Fibroblast of the aortic adventitia (primary cell): ENCODE measurements around the gene ZNF76. TPM values are rescaled to one million over a fixed set of nuclear protein-coding genes. Genes with fewer than 3 reads are reported as not detected.
"Not testable (repeated sequence)": the region's sequence is repeated elsewhere in the genome, so short reads cannot be mapped to it uniquely, and the experiment has no call there.

ENCODE experiments used
- DNase-seq: peaks from one replicate; pipeline ENCODE4 v3.0.0-alpha.2; 2010; ENCODE audit warnings: low read depth
- H3K4me3 ChIP-seq: 2 replicates; pipeline ENCODE4 v1.5.1; 2011; ENCODE audit warnings: low read depth, mild to moderate bottlenecking, control low read depth, low read length, moderate library complexity
- CTCF ChIP-seq: IDR thresholded peaks from 2 replicates; pipeline ENCODE4 v1.5.1; 2011; ENCODE audit warnings: mild to moderate bottlenecking, low read length, control low read depth, inconsistent platforms; ENCODE audit not compliant: insufficient read depth
- total RNA-seq: library from RNA; depleted of rRNA; stranded (reverse); fragments of >200 nt; gene quantifications from 2 replicates; pipeline ENCODE4 v1.2.3, GENCODE V29; 2012; ENCODE audit warnings: low replicate concordance

Gene ZNF76
- total RNA-seq, 1 donor, result 18.4 TPM

GRCh38 chr6:35330541-35331119, 71.1 kb downstream of the ZNF76 start:
- H3K4me3 ChIP-seq, result no peak overlapping the region
- no peak for TF ChIP-seq CTCF
- DNase-seq, result no peak

DNA sequence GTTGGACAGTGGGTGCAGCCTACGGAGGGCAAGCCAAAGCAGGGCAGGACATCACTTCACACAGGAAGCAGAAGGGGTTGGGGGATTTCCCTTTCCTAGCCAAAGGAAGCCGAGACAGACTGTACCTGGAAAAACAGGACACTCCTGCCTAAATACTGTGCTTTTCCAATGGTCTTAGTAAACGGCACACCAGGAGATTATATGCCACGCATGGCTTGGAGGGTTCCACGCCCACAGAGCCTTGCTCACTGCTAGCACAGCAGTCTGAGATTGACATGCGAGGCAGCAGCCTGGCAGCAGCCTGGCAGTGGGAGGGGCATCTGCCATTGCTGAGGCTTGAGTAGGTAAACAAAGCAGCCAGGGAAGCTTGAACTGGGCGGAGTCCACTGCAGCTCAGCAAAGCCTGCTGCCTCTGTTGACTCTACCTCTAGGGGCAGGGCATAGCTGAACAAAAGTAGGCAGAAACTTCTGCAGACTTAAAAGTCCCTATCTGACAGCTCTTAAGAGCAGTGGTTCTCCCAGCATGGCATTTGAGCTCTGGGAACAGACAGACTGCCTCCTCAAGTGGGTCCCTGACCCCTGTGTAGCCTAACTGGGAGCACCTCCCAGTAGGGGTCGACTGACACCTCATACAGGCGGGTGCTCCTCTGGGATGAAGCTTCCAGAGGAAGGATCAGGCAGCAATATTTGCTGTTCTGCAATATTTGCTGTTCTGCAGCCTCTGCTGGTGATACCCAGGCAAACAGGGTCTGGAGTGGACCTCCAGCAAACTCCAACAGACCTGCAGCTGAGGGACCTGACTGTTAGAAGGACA, 72.7 kb downstream of the ZNF76 start:
- not testable (repeated sequence) for DNase-seq, H3K4me3 ChIP-seq

DNA sequence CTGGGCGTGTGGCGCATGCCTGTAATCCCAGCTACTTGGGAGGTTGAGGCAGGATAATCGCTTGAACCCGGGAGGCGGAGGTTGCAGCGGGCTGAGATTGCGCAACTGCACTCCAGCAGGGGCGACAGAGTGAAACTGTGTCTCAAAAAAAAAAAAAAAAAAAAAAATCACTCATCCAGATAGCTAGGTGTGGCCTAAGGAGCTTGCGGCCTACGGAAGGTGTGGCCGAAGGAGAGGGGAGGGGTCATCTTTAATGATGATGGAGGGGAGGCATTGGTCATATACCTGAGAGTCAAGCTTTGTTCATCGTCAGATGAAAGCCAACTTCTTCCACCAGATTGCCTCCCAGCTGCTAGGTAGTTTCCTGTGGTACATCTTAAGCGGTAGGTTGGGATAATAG, 82.0 kb downstream of the ZNF76 start:
- DNase-seq, result no peak
- H3K4me3 ChIP-seq, result no peak overlapping the region
- TF ChIP-seq CTCF, result no peak

DNA sequence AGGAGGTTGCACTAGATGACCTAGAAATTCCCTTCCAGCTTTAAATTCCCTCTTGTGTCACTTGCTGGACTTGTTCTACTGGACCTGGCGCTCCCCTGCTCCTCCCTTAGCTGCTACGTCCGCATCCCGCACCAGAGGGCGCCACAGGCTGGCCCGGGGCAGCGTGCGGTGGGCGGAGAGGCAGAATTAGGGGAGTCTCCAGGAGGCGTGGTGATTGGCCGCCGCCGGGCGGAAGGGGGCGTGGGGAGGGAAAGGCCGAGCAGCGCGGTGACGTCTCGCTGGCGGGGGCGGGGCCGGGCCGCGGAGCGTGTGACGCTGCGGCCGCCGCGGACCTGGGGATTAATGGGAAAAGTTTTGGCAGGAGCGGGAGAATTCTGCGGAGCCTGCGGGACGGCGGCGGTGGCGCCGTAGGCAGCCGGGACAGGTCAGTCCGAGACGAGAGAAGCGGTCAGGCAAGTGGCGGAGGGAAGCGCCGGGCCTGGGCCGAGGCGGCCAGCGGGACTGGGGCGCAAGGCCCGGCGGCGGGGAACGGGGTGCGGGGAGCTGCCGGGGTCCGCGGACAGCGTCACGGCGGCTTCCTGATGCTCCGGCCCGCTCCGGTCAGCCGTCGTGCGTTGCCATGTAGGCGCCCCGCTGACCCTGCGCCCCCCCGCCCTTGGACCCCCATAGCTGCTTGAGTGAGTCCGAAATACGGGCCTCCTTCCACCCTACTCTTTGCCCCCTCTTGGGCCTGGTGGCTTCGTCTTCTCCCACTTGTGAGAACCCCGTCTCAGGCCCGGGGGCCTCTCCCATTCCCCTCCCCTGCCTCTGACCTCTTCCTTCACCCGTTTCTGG, 82.9 kb downstream of the ZNF76 start, which contains the start of gene PPARD:
Gene PPARD (plus strand): TSS at position 301 of the 834 bp plus-strand sequence. CDS start 68,530 bp downstream, outside the sequence.
- DNase-seq, result peak; percentile 93
- TF ChIP-seq CTCF, result peak; percentile 96
- peak within 1 kb of the TSS; percentile 91 for H3K4me3 ChIP-seq

GRCh38 chr6:35343092-35343834, 83.7 kb downstream of the ZNF76 start:
- peak overlapping the region; percentile 91 for H3K4me3 ChIP-seq
- peak; percentile 81 for DNase-seq
- no peak for TF ChIP-seq CTCF

DNA sequence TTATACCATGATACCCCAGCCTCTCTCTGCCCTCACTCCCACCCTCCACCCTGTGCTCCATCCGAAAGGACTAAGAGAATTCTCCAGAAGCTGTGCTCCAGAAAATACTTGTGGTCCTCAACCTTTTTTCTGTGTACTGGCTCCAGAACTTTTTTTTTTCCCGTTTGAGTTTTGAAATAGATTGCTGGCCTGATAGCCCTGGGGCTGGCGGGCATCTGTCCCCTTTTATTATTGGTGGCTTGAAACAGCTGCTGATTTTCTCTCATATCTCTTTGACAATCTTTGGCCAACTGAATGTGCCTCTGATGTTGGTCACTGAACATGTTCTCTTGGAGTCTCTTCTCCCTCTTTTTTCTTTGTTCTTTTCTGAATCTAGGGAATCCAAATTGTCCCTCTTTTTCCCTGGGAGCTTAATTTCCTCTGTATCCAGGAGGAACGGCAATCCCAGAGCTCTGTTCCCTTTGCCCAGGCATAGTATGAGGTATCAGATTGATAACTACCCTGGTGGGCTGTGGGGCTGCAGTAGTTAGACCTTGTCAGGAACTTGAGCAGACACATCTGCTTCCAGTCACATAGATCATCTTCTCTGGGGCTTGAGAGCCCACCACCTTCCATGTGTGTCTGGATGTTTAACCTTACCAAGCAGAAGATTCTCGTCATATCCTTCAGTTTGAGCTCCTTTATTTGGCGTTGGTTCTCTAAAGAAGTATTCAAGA, 84.5 kb downstream of the ZNF76 start:
- no peak for TF ChIP-seq CTCF
- DNase-seq, result no peak
- peak overlapping the region; percentile 91 for H3K4me3 ChIP-seq

Other genes starting within 250 kb of the ZNF76 start
- gene TCP11, start 118.4 kb upstream of the ZNF76 start, total RNA-seq, result 0.36 TPM in 1 of 2 replicates, not detected in the other
- gene SCUBE3, start 45.8 kb upstream of the ZNF76 start, total RNA-seq, result 1.8 and 10.0 TPM in 2 replicates
- gene DEF6, start 38.1 kb downstream of the ZNF76 start, total RNA-seq, result 0.18 and 1.1 TPM in 2 replicates
- 1.3 and 10.4 TPM in 2 replicates for gene PPARD, start 82.8 kb downstream of the ZNF76 start, total RNA-seq
- gene FANCE, start 192.6 kb downstream of the ZNF76 start, total RNA-seq, result 5.1 and 7.7 TPM in 2 replicates
- gene RPL10A, start 208.7 kb downstream of the ZNF76 start, total RNA-seq, result 778 and 1,853 TPM in 2 replicates
- gene TEAD3, start 237.3 kb downstream of the ZNF76 start, total RNA-seq, result 4.6 and 11.6 TPM in 2 replicates